UCSD-AML1 (cell line): ENCODE data around the gene C16orf96.
"Not testable (repeated sequence)": the region's sequence is repeated elsewhere in the genome, so short reads cannot be mapped to it uniquely, and the experiment has no call there.

ENCODE experiments used
- DNase-seq: peaks from one replicate; lab custom pipeline; 2025; ENCODE audit not compliant: unreplicated experiment; lab: John Stamatoyannopoulos, UW

Gene C16orf96

GRCh38 chr16:4561596-4561995 is 5.5 kb downstream of the C16orf96 start:
- DNase-seq, result no peak

GRCh38 chr16:4564661-4565267 is 8.6 kb downstream of the C16orf96 start:
- no peak for DNase-seq

- DNase-seq, result no peak
These were observed 10.0 kb downstream of the C16orf96 start for GRCh38 chr16:4566144-4566543.

- no peak for DNase-seq
These were observed 13.9 kb downstream of the C16orf96 start for GRCh38 chr16:4570086-4570485.

GRCh38 chr16:4570688-4571321 is 14.7 kb downstream of the C16orf96 start:
- no peak for DNase-seq

- no peak for DNase-seq
These were observed 16.6 kb downstream of the C16orf96 start for GRCh38 chr16:4572715-4573114.

- not testable (repeated sequence) for DNase-seq
These were observed 17.8 kb downstream of the C16orf96 start for GRCh38 chr16:4573926-4574325.

GRCh38 chr16:4574919-4575705 is 19.0 kb downstream of the C16orf96 start:
- peak; percentile 71 for DNase-seq

GRCh38 chr16:4576008-4576407 is 19.9 kb downstream of the C16orf96 start:
- no peak for DNase-seq

GRCh38 chr16:4578961-4579530 is 22.9 kb downstream of the C16orf96 start:
- DNase-seq, result no peak

- no peak for DNase-seq
These were observed 24.1 kb downstream of the C16orf96 start for GRCh38 chr16:4580250-4580649.

- no peak for DNase-seq
These were observed 27.8 kb downstream of the C16orf96 start for GRCh38 chr16:4583906-4584305.

- no peak for DNase-seq
These were observed 30.2 kb downstream of the C16orf96 start for GRCh38 chr16:4586291-4586690.

- DNase-seq, result no peak
These were observed 32.2 kb downstream of the C16orf96 start for GRCh38 chr16:4588386-4588785.

- no peak for DNase-seq
These were observed 32.8 kb downstream of the C16orf96 start for GRCh38 chr16:4588961-4589360.

- DNase-seq, result no peak
These were observed 35.1 kb downstream of the C16orf96 start for GRCh38 chr16:4591191-4591590.

- DNase-seq, result no peak
These were observed 35.7 kb downstream of the C16orf96 start for GRCh38 chr16:4591706-4592470.

- no peak for DNase-seq
These were observed 36.9 kb downstream of the C16orf96 start for GRCh38 chr16:4593086-4593485.

GRCh38 chr16:4594433-4595410 is 38.6 kb downstream of the C16orf96 start:
- DNase-seq, result no peak

- DNase-seq, result no peak
These were observed 41.0 kb downstream of the C16orf96 start for GRCh38 chr16:4597174-4597573.
